HS-27A (cell line): ENCODE results near the gene IFITM5.

Source experiments
- DNase-seq: peaks from one replicate; pipeline ENCODE4 v3.0.0-alpha.2; 2012; ENCODE audit warnings: low read depth, missing footprints

IFITM5 gene

DNA sequence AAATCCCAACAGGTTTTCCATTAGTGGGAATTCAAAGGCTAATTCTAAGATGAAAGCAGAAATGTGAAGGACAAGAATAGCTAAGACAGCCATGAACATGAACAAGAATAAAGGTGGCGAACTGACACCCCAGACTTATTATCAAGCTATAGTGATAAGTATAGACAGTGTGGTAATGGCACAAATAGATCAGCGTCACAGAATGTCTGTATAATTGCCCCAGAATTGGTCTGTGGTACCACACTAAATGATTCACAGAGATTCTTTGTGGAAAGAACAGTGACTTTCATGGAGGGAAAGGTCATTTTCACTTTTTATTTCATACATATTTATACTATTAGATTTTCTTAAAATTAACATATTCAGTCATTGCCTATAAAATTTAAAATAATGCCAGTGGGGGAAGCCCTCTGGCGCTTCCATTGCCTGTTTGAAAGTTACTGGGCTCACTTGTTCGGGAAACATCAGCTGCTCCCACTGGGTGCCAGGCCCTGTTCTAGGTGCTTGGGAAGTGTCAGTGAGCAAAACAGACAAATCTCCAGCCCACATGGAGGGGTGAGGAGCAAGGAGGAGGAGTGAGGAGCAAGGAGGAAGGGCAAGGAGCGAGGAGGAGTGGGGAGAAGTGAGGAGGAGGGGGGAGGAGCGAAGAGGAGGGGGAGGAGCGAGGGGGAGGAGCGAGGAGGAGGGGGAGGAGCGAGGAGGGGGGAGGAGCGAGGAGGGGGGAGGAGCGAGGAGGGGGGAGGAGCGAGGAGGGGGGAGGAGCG lies 32.5 kb downstream of the IFITM5 start:
- no peak for DNase-seq

DNA sequence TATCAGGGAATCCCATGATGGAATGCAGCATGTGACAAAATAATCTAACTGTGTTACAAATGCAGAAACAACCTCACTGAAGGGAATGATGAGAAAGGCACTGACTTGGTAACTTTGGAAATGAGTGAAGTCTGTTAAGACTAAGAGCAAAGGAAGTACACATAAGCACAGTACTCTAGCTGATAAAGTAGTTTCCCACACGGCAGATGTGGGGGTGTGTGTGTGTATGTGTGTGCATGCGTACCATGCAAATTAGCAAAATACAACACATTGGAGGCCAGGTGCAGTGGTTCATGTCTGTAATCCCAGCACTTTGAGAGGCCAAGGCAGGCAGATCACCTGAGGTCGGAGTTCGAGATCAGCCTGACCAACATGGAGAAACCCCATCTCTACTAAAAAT lies 37.7 kb downstream of the IFITM5 start:
- DNase-seq = no peak

DNA sequence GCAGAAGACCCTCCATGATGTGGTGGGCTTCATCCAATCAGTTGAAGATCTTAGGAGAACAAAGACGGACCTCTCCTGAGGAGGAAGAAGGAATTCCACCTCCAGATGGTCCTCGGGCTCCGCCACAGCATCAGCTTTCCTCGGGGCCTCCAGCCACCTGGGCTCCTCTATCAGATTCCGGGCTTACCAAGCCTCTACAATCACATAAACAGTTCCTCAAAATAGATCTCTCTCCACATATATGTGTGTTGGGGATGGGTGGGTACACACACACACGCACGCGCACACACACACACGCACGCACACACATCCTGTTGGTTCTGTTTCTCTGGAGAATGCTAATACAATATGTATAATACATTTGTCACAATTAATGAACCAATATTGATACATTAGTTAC lies 39.9 kb downstream of the IFITM5 start:
- DNase-seq = no peak

DNA sequence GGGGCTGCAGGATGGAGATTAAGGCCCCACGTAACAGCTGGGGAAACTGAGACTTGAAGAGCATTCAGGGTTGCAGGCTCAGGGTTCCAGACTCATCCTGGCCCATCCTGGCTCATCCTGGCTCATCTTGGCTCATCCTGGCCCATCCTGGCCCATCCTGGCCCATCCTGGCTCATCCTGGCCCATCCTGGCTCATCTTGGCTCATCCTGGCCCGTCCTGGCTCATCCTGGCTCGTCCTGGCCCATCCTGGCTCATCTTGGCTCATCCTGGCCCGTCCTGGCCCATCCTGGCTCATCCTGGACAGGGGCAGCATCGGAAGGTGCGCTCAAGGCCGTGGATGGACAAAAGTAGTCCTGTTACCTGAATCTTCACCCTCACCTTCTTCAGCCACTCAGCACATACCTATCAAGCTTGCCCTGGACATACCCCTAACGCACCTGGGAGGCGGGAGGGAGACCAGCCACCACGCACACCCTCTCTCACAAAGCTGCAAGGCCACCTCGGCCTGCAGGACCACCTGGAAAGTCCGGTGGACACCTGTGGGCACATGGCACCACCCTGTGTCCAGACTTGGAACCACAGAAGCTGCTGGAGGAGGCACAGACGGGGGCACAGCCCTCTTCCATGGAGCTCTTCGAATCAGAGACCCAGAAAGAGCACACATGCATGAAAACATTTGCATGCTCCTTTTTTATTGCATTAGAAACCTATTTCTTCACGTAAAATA lies 41.4 kb downstream of the IFITM5 start:
- no peak for DNase-seq

DNA sequence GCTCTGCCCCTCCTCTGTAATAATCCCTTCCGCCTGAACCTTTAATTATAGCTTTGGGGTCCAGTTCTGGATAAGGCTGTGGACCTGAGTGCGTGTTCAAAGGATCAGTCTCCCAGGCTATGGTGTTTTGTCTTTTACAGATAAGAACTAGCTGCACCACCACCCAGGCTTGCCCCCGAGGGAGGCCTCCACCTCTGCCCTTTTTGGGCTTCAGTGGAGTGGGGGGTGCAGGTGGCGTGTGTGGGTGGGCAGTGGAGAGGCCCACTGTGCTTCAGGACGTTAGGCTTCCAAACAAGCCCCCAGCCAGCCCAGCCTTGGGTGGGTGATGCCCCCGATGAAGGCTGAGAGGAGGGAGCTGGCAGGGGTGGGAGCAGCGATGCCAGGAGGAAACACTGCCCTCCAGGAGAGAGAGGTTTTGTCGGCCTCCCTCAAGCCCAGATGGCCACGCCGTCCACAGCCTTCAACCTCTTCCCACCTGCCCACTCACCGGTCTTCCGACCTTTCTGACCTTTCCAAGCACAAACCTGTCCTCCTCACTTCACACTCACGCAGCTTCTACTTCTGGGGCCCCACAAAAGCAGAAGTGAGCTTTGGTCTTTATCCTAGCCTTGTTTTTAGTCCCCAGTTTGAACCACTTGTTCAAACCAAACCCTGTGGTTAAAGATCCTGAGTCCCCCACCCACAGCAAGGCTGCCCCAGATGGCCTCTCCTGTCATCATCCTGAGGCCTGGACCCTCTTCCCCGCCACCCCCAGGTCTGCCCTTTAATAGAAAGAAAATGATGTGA lies 42.2 kb downstream of the IFITM5 start:
- no peak for DNase-seq

DNA sequence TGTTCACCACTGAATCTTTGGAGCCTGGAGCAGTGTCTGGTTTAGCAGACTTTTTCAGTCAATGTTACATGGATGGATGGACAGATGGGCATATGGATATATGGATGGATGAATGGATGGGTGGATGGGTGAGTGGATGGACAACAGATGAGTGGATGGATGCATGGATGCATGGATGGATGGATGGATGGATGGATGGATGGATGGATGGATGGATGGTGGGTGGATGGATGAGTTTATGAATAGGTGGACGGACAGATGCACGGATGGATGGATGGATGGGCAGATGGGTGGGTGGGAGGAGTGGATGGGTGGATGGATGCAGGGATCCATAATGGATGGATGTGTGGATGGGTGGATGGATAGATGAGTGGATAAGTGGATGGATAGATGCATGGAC lies 43.5 kb downstream of the IFITM5 start:
- DNase-seq = no peak

DNA sequence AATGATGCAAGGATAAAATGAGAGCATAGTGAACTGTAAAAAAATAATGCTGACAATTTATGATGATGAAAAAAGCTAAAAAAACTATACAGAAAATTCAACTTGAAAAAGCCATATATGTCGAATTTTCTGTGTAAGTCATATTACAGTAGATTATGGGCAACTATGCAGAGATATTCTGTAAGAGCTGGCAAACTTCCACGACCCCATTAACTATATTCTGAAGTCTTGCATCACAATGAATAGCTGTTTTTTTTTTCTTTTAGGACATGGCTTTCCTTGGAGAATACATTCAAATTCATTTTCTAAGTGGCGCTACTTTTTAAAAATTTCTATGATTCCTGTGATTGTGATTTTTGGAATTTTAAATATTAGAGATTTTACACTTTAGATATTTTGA lies 44.1 kb downstream of the IFITM5 start:
- DNase-seq = no peak

DNA sequence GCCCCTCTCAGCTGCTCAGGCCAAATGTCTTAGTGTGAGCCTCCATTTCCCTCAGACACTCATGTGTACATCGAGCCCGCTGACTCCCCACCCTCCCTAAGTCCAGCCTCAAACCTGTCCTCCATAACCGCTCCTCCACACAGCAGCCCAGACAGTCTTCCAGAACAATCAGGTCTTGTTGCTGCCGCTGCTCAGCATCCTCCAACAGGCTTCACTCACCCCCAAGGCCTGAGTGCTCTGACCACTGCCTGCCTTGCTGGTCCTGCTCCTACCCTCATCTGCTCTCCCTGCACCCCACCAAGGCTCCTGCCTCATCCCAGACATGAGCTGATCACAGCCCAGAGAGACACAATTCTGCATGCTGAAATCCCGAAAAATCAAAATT lies 45.4 kb downstream of the IFITM5 start:
- no peak for DNase-seq

DNA sequence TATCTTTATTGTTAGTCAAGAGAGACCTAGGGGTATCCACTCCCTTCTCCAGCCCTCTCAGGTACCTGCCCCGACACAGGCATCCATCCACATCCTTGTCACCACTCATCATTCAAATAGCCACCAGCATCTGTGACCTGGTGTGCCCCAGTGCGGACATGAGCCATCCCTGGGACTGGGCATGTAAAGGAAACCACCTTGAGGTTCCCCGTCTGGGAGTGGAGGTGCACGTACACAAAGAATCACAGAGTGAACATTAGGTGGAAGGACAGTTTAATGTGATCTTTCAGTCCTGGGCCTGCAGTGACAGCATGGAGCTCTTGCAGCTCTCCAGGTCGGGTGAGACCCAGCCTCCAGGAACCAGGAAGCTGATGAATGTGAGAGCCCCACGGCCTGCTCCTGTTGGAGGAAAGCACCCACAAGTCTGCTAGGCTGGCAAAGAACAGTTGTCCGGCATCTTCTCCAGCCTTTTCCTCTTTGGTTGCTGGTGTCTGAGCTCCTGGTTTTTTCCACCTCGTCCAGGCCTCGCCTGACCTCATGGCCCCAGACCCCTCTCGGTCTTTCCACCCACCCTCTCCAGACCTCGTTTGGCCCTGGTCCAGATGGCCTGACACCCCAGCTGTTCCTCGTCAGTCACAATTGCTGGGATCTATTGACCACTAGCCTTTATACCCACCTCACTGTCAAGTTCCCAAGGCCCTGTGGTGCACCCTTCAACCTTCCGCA lies 46.0 kb downstream of the IFITM5 start:
- DNase-seq = no peak

DNA sequence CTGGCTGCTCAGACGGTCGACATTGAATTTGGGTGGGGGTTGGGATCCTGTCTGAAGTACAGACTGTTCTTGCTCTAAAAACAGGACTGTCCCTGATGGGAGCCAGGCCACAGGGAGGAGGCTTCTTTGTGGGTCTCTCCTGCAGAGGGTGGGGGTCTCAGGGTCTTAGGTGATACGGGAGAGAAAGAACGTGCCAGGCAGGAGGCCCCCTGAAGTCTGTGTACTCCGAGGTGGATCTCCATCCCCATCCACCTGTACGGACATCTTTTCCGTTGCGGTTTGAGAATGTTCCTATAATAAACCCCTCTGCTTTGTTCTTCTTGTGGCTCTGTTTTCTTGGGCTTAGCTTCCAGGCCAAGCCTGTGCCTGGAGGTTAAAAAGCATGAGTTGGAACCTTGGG lies 46.7 kb downstream of the IFITM5 start:
- DNase-seq = no peak

DNA sequence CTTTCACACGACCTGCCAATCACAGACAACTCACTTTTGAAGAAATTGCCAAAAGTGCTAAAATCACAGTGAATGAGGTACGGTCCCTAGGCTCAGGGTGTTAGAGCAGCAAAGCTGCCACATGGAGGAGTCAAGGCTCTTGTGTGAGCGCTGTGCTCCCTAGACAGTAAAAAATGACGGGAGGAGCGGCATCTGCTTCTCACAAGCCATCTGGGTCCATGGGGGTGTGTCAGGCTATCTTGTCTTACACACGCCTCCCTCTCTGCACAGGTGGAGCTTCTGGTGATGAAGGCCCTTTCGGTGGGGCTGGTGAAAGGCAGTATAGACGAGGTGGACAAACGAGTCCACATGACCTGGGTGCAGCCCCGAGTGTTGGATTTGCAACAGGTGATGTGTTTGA lies 47.8 kb downstream of the IFITM5 start:
- no peak for DNase-seq

DNA sequence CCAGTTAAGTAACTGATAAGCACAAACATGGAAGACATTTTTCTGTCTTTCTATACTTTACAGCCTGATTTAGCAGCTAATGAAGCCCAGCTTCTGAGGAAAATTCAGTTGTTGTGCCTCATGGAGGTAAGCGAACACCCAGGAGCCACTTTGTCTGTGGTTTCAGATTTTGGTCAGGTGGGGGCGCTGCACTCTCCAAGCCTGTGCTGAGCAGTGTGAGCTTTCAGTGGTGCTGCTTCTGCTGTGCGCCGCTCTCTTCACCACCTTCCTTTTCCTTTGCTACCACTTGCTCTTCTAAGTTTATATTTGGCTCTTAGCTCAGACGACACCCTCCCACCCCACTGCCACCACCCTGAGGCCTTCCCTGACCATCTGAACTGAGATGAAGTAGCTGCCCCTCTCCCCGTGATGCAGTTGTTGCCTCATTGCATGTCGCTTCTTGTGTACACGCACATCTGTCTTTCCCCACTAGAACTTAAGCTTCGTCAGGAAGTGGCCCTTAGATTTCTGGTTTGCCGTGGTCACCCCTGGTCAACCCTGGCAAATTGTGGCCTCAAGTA lies 48.5 kb downstream of the IFITM5 start:
- DNase-seq = no peak

DNA sequence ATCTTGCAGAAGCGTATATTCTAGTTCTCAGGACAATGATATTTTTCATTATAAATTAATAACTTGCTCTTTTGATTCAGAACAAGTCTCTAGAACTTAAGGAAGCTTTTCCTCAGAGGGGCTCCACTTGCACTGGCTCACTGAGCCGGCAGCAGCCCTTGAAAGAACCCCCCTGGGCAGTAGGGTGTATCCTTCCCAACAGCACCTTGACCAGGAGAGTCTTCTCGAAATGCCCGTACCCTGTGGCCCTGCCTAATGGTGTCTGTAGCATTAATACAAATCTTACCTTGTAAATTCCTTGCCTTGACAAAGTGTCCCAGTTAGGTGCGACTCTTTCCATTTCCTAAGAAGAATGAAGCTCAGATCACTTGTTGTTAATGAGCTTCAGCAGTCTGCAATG lies 49.1 kb downstream of the IFITM5 start:
- DNase-seq = no peak

DNA sequence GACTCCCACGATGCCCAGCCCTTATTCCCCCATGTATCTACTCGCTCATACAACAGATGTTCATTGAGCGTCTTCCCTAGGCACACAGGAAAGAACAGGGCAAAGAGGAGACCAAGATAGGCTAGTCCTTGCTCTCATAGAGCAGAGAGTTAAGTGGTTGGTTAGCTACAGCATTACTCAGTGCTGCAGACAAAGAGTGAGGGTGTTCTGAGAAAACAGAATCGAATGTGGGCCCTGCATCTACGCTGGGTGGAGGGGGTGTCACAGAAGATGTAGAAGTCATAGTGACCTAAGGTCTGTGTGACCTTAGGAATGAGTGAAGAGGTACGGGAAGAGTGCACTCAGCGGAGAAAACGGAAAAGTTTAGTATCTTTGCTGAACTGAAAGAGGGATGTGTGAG lies 50.3 kb downstream of the IFITM5 start:
- DNase-seq = no peak
